SK-N-SH (cell line): ENCODE measurements around the gene ARMC9. TPM values are rescaled to one million over a fixed set of nuclear protein-coding genes. Genes with fewer than 3 reads are reported as not detected.

ENCODE experiments used
- CTCF ChIA-PET: fragments of 300-600, 350-600 bp; formaldehyde crosslinking; extraction: SDS; loops from one replicate; lab custom pipeline; 2021; lab: Yijun Ruan, JAX
- POLR2A ChIA-PET: fragments of 350-600 bp; sonication (Branson Sonifier 250); formaldehyde crosslinking; extraction: SDS; loops from one replicate; lab custom pipeline; 2020; ENCODE audit warnings: antibody characterized with exemption, inconsistent platforms; lab: Yijun Ruan, JAX
- DNase-seq: peaks from one replicate; pipeline ENCODE4 v3.0.0; 2012
- H2AFZ ChIP-seq: fragments of 200-600 bp; sonication (generic); 2 replicates; pipeline ENCODE4 v1.8.1; 2016; ENCODE audit warnings: antibody characterized with exemption, mild to moderate bottlenecking, low read depth
- H3F3A ChIP-seq: fragments of 200-600 bp; sonication (generic); replicated peaks from 2 replicates; pipeline ENCODE3; 2016; ENCODE audit warnings: antibody characterized with exemption, mild to moderate bottlenecking; ENCODE audit not compliant: insufficient read depth
- H3K27ac ChIP-seq, 2 experiments: fragments of 200-500 bp in 1 of 2; fragments of 200-600 bp in 1 of 2; sonication (Bioruptor generic) in 1 of 2; sonication (generic), shearing (Covaris generic) in 1 of 2; 2 replicates each; pipeline versions ENCODE4 v1.5.1 to v1.6.1; 2014 to 2016; ENCODE audit warnings: low read depth in 2 of 2, inconsistent platforms in 1 of 2, low read length in 1 of 2, mild to moderate bottlenecking in 1 of 2, mixed read lengths in 1 of 2
- H3K27me3 ChIP-seq: fragments of 200-600 bp; sonication (generic), shearing (Covaris generic); 2 replicates; pipeline ENCODE4 v1.6.1; 2016; ENCODE audit warnings: mixed run types; ENCODE audit not compliant: insufficient read depth
- H3K36me3 ChIP-seq, 2 experiments: fragments of 200-500 bp in 1 of 2; fragments of 200-600 bp in 1 of 2; sonication (Bioruptor generic) in 1 of 2; sonication (generic) in 1 of 2; replicated peaks in 1 of 2; 2 replicates each; pipeline versions ENCODE3 to v1.5.1; 2014 to 2016; ENCODE audit warnings: low read length in 1 of 2, mild to moderate bottlenecking in 1 of 2; ENCODE audit not compliant: insufficient read depth in 2 of 2, control insufficient read depth in 1 of 2
- H3K4me1 ChIP-seq, 2 experiments: fragments of 200-500 bp in 1 of 2; fragments of 200-600 bp in 1 of 2; sonication (Bioruptor generic) in 1 of 2; sonication (generic), shearing (Covaris generic) in 1 of 2; 2 replicates each; pipeline versions ENCODE4 v1.5.1 to v1.6.1; 2014 to 2016; ENCODE audit warnings: low read depth in 1 of 2, low read length in 1 of 2, mixed run types in 1 of 2; ENCODE audit not compliant: insufficient read depth in 2 of 2, control insufficient read depth in 1 of 2
- H3K4me2 ChIP-seq: fragments of 200-600 bp; sonication (generic), shearing (Covaris generic); 2 replicates; pipeline ENCODE4 v1.6.1; 2017; ENCODE audit warnings: mixed run types
- H3K4me3 ChIP-seq, 2 experiments: fragments of 200-500 bp in 1 of 2; fragments of 200-600 bp in 1 of 2; sonication (Bioruptor generic) in 1 of 2; sonication (generic), shearing (Covaris generic) in 1 of 2; 2 replicates each; pipeline versions ENCODE4 v1.5.1 to v1.8.1; 2014 to 2016; ENCODE audit warnings: low read depth in 2 of 2, inconsistent platforms in 1 of 2, low read length in 1 of 2, mild to moderate bottlenecking in 1 of 2, mixed read lengths in 1 of 2, moderate library complexity in 1 of 2
- H3K79me2 ChIP-seq: fragments of 200-600 bp; sonication (generic); 2 replicates; pipeline ENCODE4 v1.8.1; 2017; ENCODE audit warnings: mild to moderate bottlenecking; ENCODE audit not compliant: insufficient read depth
- H3K9ac ChIP-seq: fragments of 200-600 bp; sonication (generic); 2 replicates; pipeline ENCODE4 v1.6.1; 2017; ENCODE audit warnings: mixed run types
- H3K9me2 ChIP-seq: fragments of 200-600 bp; sonication (generic); 2 replicates; pipeline ENCODE4 v1.6.1; 2017; ENCODE audit warnings: mixed run types
- H3K9me3 ChIP-seq: fragments of 200-600 bp; sonication (generic); 2 replicates; pipeline ENCODE4 v1.6.1; 2017; ENCODE audit warnings: mixed run types, mild to moderate bottlenecking, moderate library complexity
- H4K20me1 ChIP-seq: fragments of 200-600 bp; sonication (generic); 2 replicates; pipeline ENCODE4 v1.6.1; 2017; ENCODE audit warnings: mild to moderate bottlenecking, mixed run types; ENCODE audit not compliant: insufficient read depth
- FOXM1 ChIP-seq: IDR thresholded peaks from 2 replicates; pipeline ENCODE4 v1.4.0; 2012; ENCODE audit warnings: low read depth, mild to moderate bottlenecking
- IRF3 ChIP-seq: fragments of 150-350 bp; IDR thresholded peaks from 2 replicates; pipeline ENCODE4 v1.6.1; 2016; ENCODE audit warnings: mild to moderate bottlenecking, low read depth, low read length
- RXRA ChIP-seq: IDR thresholded peaks from 2 replicates; pipeline ENCODE4 v1.4.0; 2012; ENCODE audit warnings: low read depth, mild to moderate bottlenecking, borderline replicate concordance
- SMC3 ChIP-seq: IDR thresholded peaks from 2 replicates; pipeline ENCODE4 v1.6.1; 2012; ENCODE audit warnings: low read depth, low read length, improper control_type of control experiment
- WGBS: methylation state at CpG from one replicate; pipeline ENCODE4 v1.1.6; 2017; ENCODE audit warnings: low lambda C conversion rate; 5-methylcytosine and 5-hydroxymethylcytosine counted together
- polyA plus RNA-seq, 3 experiments: library from polyadenylated mRNA; depleted of rRNA; stranded (reverse); fragments of >200 nt; gene quantifications; 2 replicates each; pipeline ENCODE4 v1.2.3, GENCODE V29; 2012
- TF ChIP-seq, protein P1 (sequence below): IDR thresholded peaks from 2 replicates; pipeline ENCODE4 v1.4.0; 2012; ENCODE audit warnings: low read depth, borderline replicate concordance
- TF ChIP-seq, protein P2 (sequence below): fragments of 200-600 bp; sonication (generic); IDR thresholded peaks from 2 replicates; pipeline ENCODE4 v1.6.1; 2017; ENCODE audit warnings: antibody characterized with exemption, mild to moderate bottlenecking, moderate library complexity

ARMC9 gene
- polyA plus RNA-seq, 1 of the 3 experiments (the other 2 are of a cell fraction), result 25.3 TPM

DNA sequence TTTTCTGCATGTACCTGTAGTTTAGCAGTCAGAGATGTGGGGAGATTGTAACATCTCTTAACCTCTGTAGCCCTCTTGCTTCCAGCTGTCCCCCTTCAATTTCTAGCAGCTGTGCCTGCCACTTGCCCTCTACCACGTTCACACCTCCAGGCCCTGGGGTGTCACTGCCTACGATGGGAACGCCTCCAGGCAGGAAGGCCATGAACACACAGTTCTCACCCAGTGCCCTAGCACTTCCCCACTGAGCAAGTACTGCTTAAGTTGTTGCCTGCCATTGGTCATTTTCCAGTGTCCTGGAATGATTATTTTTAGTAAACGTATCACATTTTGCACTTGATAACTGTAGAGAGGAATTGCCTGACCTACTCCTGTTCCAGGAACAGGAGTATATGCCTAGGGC is 120.0 kb downstream of the ARMC9 start:
- H3K4me3 ChIP-seq, result no peak overlapping the region
- CTCF ChIA-PET, result interaction anchor here (0.7 to 2.9 kb wide), 4 partner anchors 12 to 91 kb away, joined by 3 to 12 read pairs (median 3); no protein-coding TSS in a partner anchor
- WGBS, result 86% methylated on average over 4 of the region's 4 CpGs
- H3K4me1 ChIP-seq, result no peaks in the 10 kb centered on the region; a peak in 1 of 4 replicates
- peaks cover 0 to 22% of the 10 kb centered on the region in 2 experiments for H3K36me3 ChIP-seq
- no peaks in the 10 kb centered on the region for H4K20me1 ChIP-seq
- no peaks in the 10 kb centered on the region for H3K9me3 ChIP-seq
- H3K27ac ChIP-seq, result no peak overlapping the region
- H3K27me3 ChIP-seq, result no peaks in the 10 kb centered on the region
- no peak overlapping the region for H2AFZ ChIP-seq
- no peak for DNase-seq
- no peaks in the 10 kb centered on the region for H3K9me2 ChIP-seq
- H3K79me2 ChIP-seq, result no peaks in the 10 kb centered on the region
- H3F3A ChIP-seq, result no peaks in the 10 kb centered on the region
- POLR2A ChIA-PET, result no interaction called here
- TF ChIP-seq, protein P1, sequence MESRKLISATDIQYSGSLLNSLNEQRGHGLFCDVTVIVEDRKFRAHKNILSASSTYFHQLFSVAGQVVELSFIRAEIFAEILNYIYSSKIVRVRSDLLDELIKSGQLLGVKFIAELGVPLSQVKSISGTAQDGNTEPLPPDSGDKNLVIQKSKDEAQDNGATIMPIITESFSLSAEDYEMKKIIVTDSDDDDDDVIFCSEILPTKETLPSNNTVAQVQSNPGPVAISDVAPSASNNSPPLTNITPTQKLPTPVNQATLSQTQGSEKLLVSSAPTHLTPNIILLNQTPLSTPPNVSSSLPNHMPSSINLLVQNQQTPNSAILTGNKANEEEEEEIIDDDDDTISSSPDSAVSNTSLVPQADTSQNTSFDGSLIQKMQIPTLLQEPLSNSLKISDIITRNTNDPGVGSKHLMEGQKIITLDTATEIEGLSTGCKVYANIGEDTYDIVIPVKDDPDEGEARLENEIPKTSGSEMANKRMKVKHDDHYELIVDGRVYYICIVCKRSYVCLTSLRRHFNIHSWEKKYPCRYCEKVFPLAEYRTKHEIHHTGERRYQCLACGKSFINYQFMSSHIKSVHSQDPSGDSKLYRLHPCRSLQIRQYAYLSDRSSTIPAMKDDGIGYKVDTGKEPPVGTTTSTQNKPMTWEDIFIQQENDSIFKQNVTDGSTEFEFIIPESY, result no peak
- TF ChIP-seq, protein P2, sequence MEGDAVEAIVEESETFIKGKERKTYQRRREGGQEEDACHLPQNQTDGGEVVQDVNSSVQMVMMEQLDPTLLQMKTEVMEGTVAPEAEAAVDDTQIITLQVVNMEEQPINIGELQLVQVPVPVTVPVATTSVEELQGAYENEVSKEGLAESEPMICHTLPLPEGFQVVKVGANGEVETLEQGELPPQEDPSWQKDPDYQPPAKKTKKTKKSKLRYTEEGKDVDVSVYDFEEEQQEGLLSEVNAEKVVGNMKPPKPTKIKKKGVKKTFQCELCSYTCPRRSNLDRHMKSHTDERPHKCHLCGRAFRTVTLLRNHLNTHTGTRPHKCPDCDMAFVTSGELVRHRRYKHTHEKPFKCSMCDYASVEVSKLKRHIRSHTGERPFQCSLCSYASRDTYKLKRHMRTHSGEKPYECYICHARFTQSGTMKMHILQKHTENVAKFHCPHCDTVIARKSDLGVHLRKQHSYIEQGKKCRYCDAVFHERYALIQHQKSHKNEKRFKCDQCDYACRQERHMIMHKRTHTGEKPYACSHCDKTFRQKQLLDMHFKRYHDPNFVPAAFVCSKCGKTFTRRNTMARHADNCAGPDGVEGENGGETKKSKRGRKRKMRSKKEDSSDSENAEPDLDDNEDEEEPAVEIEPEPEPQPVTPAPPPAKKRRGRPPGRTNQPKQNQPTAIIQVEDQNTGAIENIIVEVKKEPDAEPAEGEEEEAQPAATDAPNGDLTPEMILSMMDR, result no peak
- TF ChIP-seq IRF3 (no peak), SMC3 (no peak), FOXM1 (no peak), RXRA (no peak)
- H3K9ac ChIP-seq, result no peak overlapping the region
- H3K4me2 ChIP-seq, result no peak overlapping the region

- WGBS, result 79% methylated on average over 2 of the region's 2 CpGs
- ChIA-PET CTCF (interaction anchor here (0.8 to 2.9 kb wide), 2 partner anchors 22 to 87 kb away, joined by 4 to 12 read pairs; no protein-coding TSS in a partner anchor), POLR2A (no interaction called here)
- no peaks in the 10 kb centered on the region for H4K20me1 ChIP-seq
- DNase-seq, result no peak
- no peak overlapping the region for H3K27ac ChIP-seq
- H2AFZ ChIP-seq, result no peak overlapping the region
- H3K36me3 ChIP-seq, result peaks cover 0 to 22% of the 10 kb centered on the region in 2 experiments
- no peaks in the 10 kb centered on the region for H3K27me3 ChIP-seq
- TF ChIP-seq, protein P2, result no peak
- H3F3A ChIP-seq, result no peaks in the 10 kb centered on the region
- H3K9me2 ChIP-seq, result no peaks in the 10 kb centered on the region
- no peaks in the 10 kb centered on the region; a peak in 1 of 4 replicates for H3K4me1 ChIP-seq
- H3K79me2 ChIP-seq, result no peaks in the 10 kb centered on the region
- no peaks in the 10 kb centered on the region for H3K9me3 ChIP-seq
- H3K4me2 ChIP-seq, result no peak overlapping the region
- H3K9ac ChIP-seq, result no peak overlapping the region
- H3K4me3 ChIP-seq, result no peak overlapping the region
These were observed 120.5 kb downstream of the ARMC9 start for GRCh38 chr2:231318954-231319353.
